GOT3 (cell line): ENCODE data around the gene CYS1.
"Not testable (repeated sequence)": the region's sequence is repeated elsewhere in the genome, so short reads cannot be mapped to it uniquely, and the experiment has no call there.

Source experiments
- DNase-seq: peaks from one replicate; lab custom pipeline; 2025; ENCODE audit warnings: mixed read lengths; lab: John Stamatoyannopoulos, UW

CYS1 gene

DNA sequence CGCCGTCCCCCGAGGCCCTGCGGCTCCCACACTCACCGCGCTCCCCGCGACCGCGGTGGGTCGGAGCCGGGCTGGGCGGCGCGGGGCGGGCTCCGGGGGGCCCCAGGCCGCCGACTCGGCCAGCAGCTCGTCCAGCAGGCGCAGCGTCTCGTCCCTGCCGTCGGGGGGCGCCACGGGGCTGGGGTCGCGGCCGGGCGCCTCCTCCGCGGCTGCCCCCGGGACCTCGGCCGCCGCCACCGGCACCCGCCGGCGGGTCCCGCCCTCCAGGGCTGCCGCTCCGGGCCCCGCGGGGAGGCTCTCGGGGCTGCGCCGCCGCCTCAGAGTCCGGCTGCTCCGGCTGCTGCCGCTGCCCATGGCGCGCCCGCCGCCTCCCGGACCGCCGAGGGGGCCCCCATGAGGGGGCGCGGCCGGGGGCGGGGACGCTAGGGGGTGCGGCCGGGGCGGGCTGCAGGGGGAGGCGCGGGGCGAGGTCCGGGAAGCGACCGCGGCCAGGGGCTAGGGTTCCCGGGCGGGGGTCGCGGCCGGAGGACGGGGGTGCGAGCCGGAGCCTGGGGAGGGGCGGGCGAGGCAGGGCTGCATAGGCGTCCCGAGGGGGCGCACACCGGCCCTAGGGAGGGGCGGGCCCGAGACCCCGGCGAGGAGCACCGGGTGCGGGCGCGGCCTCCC lies at the start of gene CYS1:
CYS1 (minus strand) TSS at position 542 of the 666 bp plus-strand sequence; CDS start at position 354, 188 bp downstream.
- no peak for DNase-seq

GRCh38 chr2:10129490-10129889 lies 49.3 kb upstream of the CYS1 start:
- no peak for DNase-seq

- DNase-seq, result no peak
Observed at GRCh38 chr2:10128420-10128819, 48.2 kb upstream of the CYS1 start.

- DNase-seq, result no peak
Observed at GRCh38 chr2:10126632-10127026, 46.4 kb upstream of the CYS1 start.

DNA sequence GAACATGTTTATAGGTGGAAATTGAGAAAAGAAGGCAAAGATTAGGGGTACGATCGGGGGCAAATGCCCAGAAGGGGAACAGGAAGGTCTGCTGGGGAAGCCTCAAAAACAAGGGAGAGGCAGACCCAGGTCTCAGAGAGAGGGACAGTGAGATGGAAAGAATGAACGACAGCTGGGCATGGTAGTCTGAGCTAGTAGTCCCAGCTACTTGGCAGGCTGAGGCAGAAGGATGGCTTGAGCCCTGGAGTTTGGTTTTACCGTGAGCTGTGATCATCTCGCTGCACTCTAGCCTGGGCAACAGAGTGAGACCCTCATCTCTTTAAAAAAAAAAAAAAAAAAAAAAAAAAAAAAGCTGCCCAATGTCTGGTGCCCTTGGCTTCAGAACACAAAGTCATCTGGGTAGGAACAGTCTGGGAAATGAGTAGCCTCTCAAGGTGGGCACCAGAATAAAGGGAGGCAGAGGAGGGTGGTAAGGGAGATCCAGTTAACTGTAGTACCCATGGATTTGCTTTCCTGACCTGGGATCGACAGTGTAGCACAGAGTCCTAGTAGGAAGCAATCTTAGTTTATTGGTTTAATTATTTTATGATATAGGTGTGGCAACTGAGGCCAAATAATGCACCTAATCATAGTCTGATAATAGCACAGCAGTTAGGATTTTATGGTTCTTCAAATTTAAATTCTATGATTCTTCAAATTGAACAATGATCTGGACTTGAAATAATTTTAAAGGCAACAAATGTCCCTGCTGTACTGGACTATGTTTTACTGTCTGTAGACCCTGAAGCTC lies 45.8 kb upstream of the CYS1 start:
- no peak for DNase-seq

- no peak for DNase-seq
Observed at GRCh38 chr2:10124538-10125045, 44.4 kb upstream of the CYS1 start.

- DNase-seq, result no peak
Observed at GRCh38 chr2:10123281-10123680, 43.1 kb upstream of the CYS1 start.

DNA sequence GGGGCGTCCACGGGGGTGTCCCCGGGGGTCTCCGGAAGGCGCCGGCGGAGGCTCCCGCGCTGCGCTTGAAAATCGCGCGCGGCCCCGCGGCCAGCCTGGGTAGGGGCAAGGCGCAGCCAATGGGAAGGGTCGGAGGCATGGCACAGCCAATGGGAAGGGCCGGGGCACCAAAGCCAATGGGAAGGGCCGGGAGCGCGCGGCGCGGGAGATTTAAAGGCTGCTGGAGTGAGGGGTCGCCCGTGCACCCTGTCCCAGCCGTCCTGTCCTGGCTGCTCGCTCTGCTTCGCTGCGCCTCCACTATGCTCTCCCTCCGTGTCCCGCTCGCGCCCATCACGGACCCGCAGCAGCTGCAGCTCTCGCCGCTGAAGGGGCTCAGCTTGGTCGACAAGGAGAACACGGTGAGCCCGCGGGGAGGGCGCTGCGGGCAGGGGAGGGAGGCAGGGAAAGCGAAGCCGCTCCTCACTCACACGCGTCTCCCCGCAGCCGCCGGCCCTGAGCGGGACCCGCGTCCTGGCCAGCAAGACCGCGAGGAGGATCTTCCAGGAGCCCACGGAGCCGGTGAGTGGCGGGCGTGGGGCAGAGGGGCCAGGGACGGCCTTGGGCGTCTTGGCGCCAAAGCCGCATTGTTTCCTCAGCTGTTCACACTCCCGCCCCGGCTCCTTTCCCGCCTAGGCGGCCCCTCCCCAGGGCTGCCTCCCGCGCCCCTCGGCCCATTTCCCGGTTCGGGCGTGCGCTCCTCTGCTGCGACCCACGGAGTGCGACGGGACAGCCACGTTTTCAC lies 42.5 kb upstream of the CYS1 start, which contains the start of gene RRM2:
RRM2 (plus strand) TSS at position 240 of the 781 bp plus-strand sequence; CDS start at position 300, 60 bp downstream.
- peak; percentile 77 for DNase-seq

DNA sequence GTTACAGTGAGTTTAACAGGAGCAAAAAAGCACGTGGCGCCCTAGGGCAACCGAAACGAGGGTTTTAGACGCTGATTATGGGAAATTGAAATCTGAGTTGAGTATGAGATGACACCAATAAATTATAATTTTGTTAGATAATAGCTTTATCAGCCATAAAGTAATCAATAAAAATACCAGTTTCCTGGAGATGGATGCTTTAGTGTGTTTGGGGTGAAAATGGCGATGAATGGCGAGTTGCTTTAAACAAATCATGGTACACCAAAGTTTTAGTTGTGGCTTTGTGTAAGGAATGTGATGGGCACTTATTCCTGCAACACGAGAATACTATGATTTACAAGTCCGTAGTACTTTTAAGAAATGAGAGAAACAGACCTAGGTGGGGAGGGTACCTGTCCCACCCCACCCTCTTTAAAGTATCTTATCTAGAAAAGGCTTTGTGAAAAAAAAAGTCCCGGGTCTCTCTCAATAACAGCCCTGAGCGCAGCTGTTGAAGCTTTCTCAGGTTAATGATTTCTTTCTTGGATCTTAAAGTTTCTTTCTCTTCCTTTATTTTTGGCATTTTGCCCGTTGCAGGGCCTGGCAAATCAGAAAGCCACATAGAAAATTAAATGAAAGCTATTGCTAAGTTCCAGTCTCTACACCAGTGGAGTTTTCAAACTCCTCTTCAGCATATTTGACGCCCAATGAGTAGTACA lies 40.8 kb upstream of the CYS1 start:
- DNase-seq, result no peak

- DNase-seq, result peak; percentile 77
Observed at GRCh38 chr2:10120158-10120876, 40.1 kb upstream of the CYS1 start.

- no peak for DNase-seq
Observed at GRCh38 chr2:10119601-10120157, 39.5 kb upstream of the CYS1 start.

- DNase-seq, result no peak
Observed at GRCh38 chr2:10119027-10119325, 38.8 kb upstream of the CYS1 start.

- DNase-seq, result no peak
Observed at GRCh38 chr2:10109311-10109710, 29.1 kb upstream of the CYS1 start.

DNA sequence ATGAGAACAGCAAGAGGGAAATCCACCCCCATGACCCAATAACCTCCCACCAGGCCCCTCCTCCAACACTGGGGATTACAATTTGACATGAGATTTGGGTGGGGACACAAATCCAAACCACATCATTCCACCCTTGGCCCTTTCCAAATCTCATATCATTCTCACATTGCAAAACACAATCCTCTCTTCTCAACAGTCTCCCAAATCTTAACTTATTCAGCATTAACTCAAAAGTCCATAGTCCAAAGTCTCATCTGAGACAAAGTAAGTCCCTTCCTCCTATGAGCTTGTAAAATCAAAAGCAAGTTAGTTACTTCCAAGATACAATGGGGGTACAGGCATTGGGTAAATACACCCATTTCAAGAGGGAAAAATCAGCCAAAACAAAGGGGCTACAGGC lies 24.7 kb upstream of the CYS1 start:
- not testable (repeated sequence) for DNase-seq

- no peak for DNase-seq
Observed at GRCh38 chr2:10103179-10103578, 23.0 kb upstream of the CYS1 start.

GRCh38 chr2:10101491-10101890 lies 21.3 kb upstream of the CYS1 start:
- DNase-seq, result no peak

GRCh38 chr2:10097352-10098148 lies 17.3 kb upstream of the CYS1 start:
- no peak for DNase-seq

GRCh38 chr2:10096641-10097040 lies 16.4 kb upstream of the CYS1 start:
- no peak for DNase-seq

DNA sequence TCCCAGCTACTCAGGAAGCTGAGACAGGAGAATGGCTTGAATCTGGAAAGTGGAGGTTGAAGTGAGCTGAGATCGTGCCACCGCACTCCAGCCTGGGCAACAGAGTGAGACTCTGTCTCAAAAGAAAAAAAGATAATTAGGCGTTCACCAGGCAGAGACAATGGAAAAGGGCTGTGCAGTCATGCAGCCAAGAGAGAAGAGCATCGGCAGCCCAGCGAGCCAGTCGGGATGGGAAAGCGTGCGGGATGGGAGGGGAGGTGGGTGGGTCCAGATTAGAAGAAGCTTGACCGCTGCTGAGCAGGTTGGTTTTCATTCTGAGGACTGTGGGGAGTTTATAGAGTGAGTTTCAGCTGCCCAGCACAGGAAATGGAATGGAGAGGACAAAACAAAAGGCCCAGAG lies 15.0 kb upstream of the CYS1 start:
- no peak for DNase-seq

DNA sequence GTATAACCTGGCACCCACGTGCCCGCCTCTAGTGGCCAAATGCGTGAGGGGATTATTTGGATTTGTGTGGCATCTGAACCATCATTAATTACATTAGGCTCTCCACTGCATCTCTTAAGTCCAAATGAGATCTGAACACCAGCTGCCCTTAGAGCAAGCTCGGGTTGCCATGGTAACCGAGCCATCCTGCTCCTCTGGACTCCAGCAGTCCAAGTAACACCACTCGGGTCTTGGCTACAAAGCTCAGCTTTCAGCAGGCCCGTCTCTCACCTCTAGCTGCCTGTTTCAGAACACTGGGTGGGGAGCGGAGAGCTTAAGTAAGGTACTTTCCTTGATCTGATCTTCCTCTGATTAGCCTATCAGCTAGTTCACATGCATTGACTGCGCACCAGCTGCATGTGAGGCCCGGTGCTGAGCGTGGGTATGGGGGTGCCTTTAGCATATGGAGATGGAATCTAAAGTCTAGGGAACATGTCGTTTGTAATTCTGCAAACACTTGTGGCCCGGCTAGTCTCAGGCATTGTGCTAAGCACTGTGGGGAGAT lies 14.1 kb upstream of the CYS1 start:
- no peak for DNase-seq
